H1 (cell line): ENCODE results near the gene PNPLA8. TPM values are rescaled to one million over a fixed set of nuclear protein-coding genes. Genes with fewer than 3 reads are reported as not detected.

Source experiments
- CTCF ChIA-PET: fragments of 300-600 bp; sonication (Branson Sonifier 250); formaldehyde crosslinking; loops from one replicate; lab custom pipeline; 2021; ENCODE audit not compliant: partially characterized antibody; lab: Charles Lee
- POLR2A ChIA-PET: fragments of 300-600 bp; sonication (Branson Sonifier 250); formaldehyde crosslinking; loops from one replicate; lab custom pipeline; 2021; ENCODE audit warnings: inconsistent platforms; ENCODE audit not compliant: partially characterized antibody; lab: Charles Lee
- DNase-seq, 2 experiments: peaks; one replicate each; pipeline versions ENCODE4 v3.0.0 to v3.0.0-alpha.2; 2010 to 2022; ENCODE audit warnings: low spot score in 2 of 2, low read depth in 1 of 2, mixed read lengths in 1 of 2
- FAIRE-seq: peaks from 2 replicates; lab custom pipeline; 2011; peaks lifted over from hg19 to GRCh38; lab: Jason Lieb, UNC
- H2AFZ ChIP-seq: 2 replicates; pipeline ENCODE4 v1.8.1; 2012; ENCODE audit warnings: low read length, inconsistent platforms
- H2AK5ac ChIP-seq: 2 replicates; pipeline ENCODE4 v1.6.1; 2013; ENCODE audit warnings: low read depth, low read length
- H2BK120ac ChIP-seq: replicated peaks from 2 replicates; pipeline ENCODE3; 2013; ENCODE audit warnings: low read depth, low read length, inconsistent platforms
- H2BK12ac ChIP-seq: 2 replicates; pipeline ENCODE4 v1.6.1; 2013; ENCODE audit warnings: low read depth, low read length
- H2BK15ac ChIP-seq: 2 replicates; pipeline ENCODE4 v1.6.1; 2013; ENCODE audit warnings: low read length
- H2BK20ac ChIP-seq: 2 replicates; pipeline ENCODE4 v1.6.1; 2013; ENCODE audit warnings: low read length
- H2BK5ac ChIP-seq: 2 replicates; pipeline ENCODE4 v1.6.1; 2013; ENCODE audit warnings: low read depth, low read length
- H3K14ac ChIP-seq: 2 replicates; pipeline ENCODE4 v1.6.1; 2013; ENCODE audit warnings: inconsistent platforms; ENCODE audit not compliant: insufficient read length
- H3K18ac ChIP-seq: 2 replicates; pipeline ENCODE4 v1.6.1; 2013; ENCODE audit warnings: low read length; ENCODE audit errors: extremely low read depth
- H3K23ac ChIP-seq: 2 replicates; pipeline ENCODE4 v1.6.1; 2013; ENCODE audit warnings: inconsistent platforms; ENCODE audit not compliant: insufficient read length
- H3K23me2 ChIP-seq: 2 replicates; pipeline ENCODE4 v1.6.1; 2013; ENCODE audit warnings: low read depth, low read length
- H3K27ac ChIP-seq: 2 replicates; pipeline ENCODE4 v1.6.1; 2011; ENCODE audit warnings: low read depth, low read length, inconsistent platforms
- H3K27me3 ChIP-seq, 4 experiments: replicated peaks in 1 of 4; 1 replicate in 1 of 4; 2 replicates in 3 of 4; pipeline versions ENCODE4 v1.6.1 to v1.8.1; 2011 to 2013; ENCODE audit warnings: low read length in 3 of 4, mild to moderate bottlenecking in 3 of 4, inconsistent platforms in 2 of 4, mixed read lengths in 2 of 4, moderate library complexity in 1 of 4; ENCODE audit not compliant: control insufficient read depth in 3 of 4, insufficient read depth in 3 of 4; ENCODE audit errors: extremely low read depth in 1 of 4
- H3K36me3 ChIP-seq, 4 experiments: 2 replicates each; pipeline versions ENCODE4 v1.6.1 to v1.8.1; 2011 to 2013; ENCODE audit warnings: mild to moderate bottlenecking in 4 of 4, low read length in 3 of 4, moderate library complexity in 2 of 4, control low read depth in 1 of 4, inconsistent platforms in 1 of 4; ENCODE audit not compliant: insufficient read depth in 4 of 4, control insufficient read depth in 2 of 4
- H3K4ac ChIP-seq: replicated peaks from 2 replicates; pipeline ENCODE3; 2013; ENCODE audit warnings: low read length, low read depth, mixed read lengths, inconsistent platforms; ENCODE audit not compliant: insufficient read length
- H3K4me1 ChIP-seq, 4 experiments: replicated peaks in 1 of 4; 1 replicate in 1 of 4; 2 replicates in 3 of 4; pipeline versions ENCODE4 v1.6.1 to v1.8.1; 2011 to 2013; ENCODE audit warnings: low read length in 3 of 4, inconsistent platforms in 2 of 4, mixed read lengths in 1 of 4; ENCODE audit not compliant: insufficient read depth in 4 of 4, control insufficient read depth in 3 of 4
- H3K4me2 ChIP-seq, 2 experiments: 2 replicates each; pipeline versions ENCODE4 v1.6.1 to v1.8.1; 2011 to 2013; ENCODE audit warnings: low read depth in 2 of 2, low read length in 2 of 2, control low read depth in 1 of 2, inconsistent platforms in 1 of 2, mild to moderate bottlenecking in 1 of 2; ENCODE audit not compliant: insufficient read depth in 1 of 2
- H3K4me3 ChIP-seq, 4 experiments: fragments of 200-600, 300-600 bp in 1 of 4; sonication (generic), shearing (Covaris generic), sonication (Bioruptor Twin) in 1 of 4; 2 replicates each; pipeline versions ENCODE4 v1.5.1 to v1.8.1; 2011 to 2016; ENCODE audit warnings: low read length in 4 of 4, low read depth in 3 of 4, control low read depth in 2 of 4, inconsistent platforms in 2 of 4, mild to moderate bottlenecking in 2 of 4, mixed read lengths in 1 of 4, moderate library complexity in 1 of 4; ENCODE audit not compliant: insufficient read depth in 2 of 4; ENCODE audit errors: extremely low read depth in 1 of 4
- H3K56ac ChIP-seq: replicated peaks from 2 replicates; pipeline ENCODE3; 2013; ENCODE audit warnings: low read depth, mild to moderate bottlenecking, mixed read lengths, low read length, inconsistent platforms; ENCODE audit not compliant: insufficient read length
- H3K79me1 ChIP-seq: 2 replicates; pipeline ENCODE4 v1.6.1; 2013; ENCODE audit warnings: low read depth, low read length, control low read depth
- H3K79me2 ChIP-seq, 2 experiments: 2 replicates each; pipeline versions ENCODE4 v1.6.1 to v1.8.1; 2012 to 2013; ENCODE audit warnings: low read length in 2 of 2, mild to moderate bottlenecking in 2 of 2, inconsistent platforms in 1 of 2; ENCODE audit not compliant: insufficient read depth in 2 of 2, control insufficient read depth in 1 of 2
- H3K9ac ChIP-seq, 4 experiments: replicated peaks in 1 of 4; 1 replicate in 1 of 4; 2 replicates in 3 of 4; pipeline versions ENCODE4 v1.6.1 to v1.8.1; 2011 to 2013; ENCODE audit warnings: low read depth in 3 of 4, low read length in 3 of 4, control low read depth in 2 of 4, mild to moderate bottlenecking in 2 of 4, moderate library complexity in 2 of 4, inconsistent platforms in 1 of 4; ENCODE audit errors: extremely low read depth in 1 of 4
- H3K9me3 ChIP-seq, 2 experiments: 2 replicates each; pipeline versions ENCODE4 v1.6.1 to v1.8.1; 2012 to 2013; ENCODE audit warnings: mild to moderate bottlenecking in 2 of 2, moderate library complexity in 2 of 2, control low read depth in 1 of 2, inconsistent platforms in 1 of 2, low read depth in 1 of 2, low read length in 1 of 2, mixed read lengths in 1 of 2; ENCODE audit not compliant: insufficient read depth in 2 of 2
- H4K20me1 ChIP-seq, 2 experiments: replicated peaks in 1 of 2; 2 replicates each; pipeline versions ENCODE3 to v1.8.1; 2011 to 2013; ENCODE audit warnings: inconsistent platforms in 2 of 2, low read length in 2 of 2, mild to moderate bottlenecking in 1 of 2; ENCODE audit not compliant: insufficient read depth in 2 of 2, control insufficient read depth in 1 of 2
- H4K5ac ChIP-seq: 2 replicates; pipeline ENCODE4 v1.6.1; 2013; ENCODE audit warnings: low read length, low read depth, mixed read lengths, inconsistent platforms; ENCODE audit not compliant: insufficient read length
- H4K8ac ChIP-seq: 2 replicates; pipeline ENCODE4 v1.8.0; 2013; ENCODE audit warnings: mild to moderate bottlenecking, moderate library complexity, low read length, inconsistent platforms; ENCODE audit not compliant: insufficient read depth; ENCODE audit errors: extremely low read depth
- H4K91ac ChIP-seq: replicated peaks from 2 replicates; pipeline ENCODE3; 2013; ENCODE audit warnings: low read length, mixed read lengths, inconsistent platforms; ENCODE audit not compliant: insufficient read length
- ASH2L ChIP-seq: fragments of 200-600, 300-600 bp; sonication (generic); IDR thresholded peaks from one replicate; pipeline ENCODE4 v1.7.1; 2017; ENCODE audit warnings: low read length
- BCL11A ChIP-seq, 2 experiments: IDR thresholded peaks; one replicate each; pipeline ENCODE4 v1.6.1; 2011; ENCODE audit warnings: low read depth in 2 of 2, low read length in 2 of 2, mild to moderate bottlenecking in 2 of 2
- BRCA1 ChIP-seq: IDR thresholded peaks from 2 replicates; pipeline ENCODE4 v1.6.1; 2012; ENCODE audit warnings: low read depth, low read length, improper control_type of control experiment
- CBX8 ChIP-seq: fragments of 300-800, 300-1000 bp; sonication (generic); IDR thresholded peaks from 2 replicates; pipeline ENCODE4 v1.7.1; 2016; ENCODE audit warnings: low read depth, low read length, borderline replicate concordance
- CREB1 ChIP-seq: IDR thresholded peaks from 2 replicates; pipeline ENCODE4 v1.6.1; 2012; ENCODE audit warnings: inconsistent platforms
- EZH2 ChIP-seq: fragments of 200-600 bp; sonication (generic); IDR thresholded peaks from 2 replicates; pipeline ENCODE4 v1.7.1; 2012; ENCODE audit warnings: low read depth, mild to moderate bottlenecking, moderate library complexity, low read length, inconsistent platforms; ENCODE audit not compliant: severe bottlenecking
- GABPA ChIP-seq: IDR thresholded peaks from 2 replicates; pipeline ENCODE4 v1.6.1; 2011; ENCODE audit warnings: mild to moderate bottlenecking, low read length, moderate library complexity, borderline replicate concordance; ENCODE audit not compliant: insufficient read depth
- JUN ChIP-seq: IDR thresholded peaks from 2 replicates; pipeline ENCODE4 v1.6.1; 2011; ENCODE audit warnings: low read depth, mild to moderate bottlenecking, improper control_type of control experiment, low read length
- JUND ChIP-seq: IDR thresholded peaks from 2 replicates; pipeline ENCODE4 v1.6.1; 2011; ENCODE audit warnings: mild to moderate bottlenecking, improper control_type of control experiment, low read length
- KDM1A ChIP-seq: fragments of 200-600, 300-600 bp; sonication (generic); IDR thresholded peaks from 2 replicates; pipeline ENCODE4 v1.7.1; 2016; ENCODE audit warnings: mild to moderate bottlenecking, low read length, borderline replicate concordance
- MAFK ChIP-seq: IDR thresholded peaks from 2 replicates; pipeline ENCODE4 v1.6.1; 2012; ENCODE audit warnings: low read depth, mild to moderate bottlenecking, improper control_type of control experiment, low read length
- NANOG ChIP-seq: IDR thresholded peaks from 2 replicates; pipeline ENCODE4 v1.6.1; 2011; ENCODE audit warnings: low read length, low read depth, mild to moderate bottlenecking, inconsistent platforms; ENCODE audit not compliant: insufficient read depth, poor library complexity, severe bottlenecking
- PHF8 ChIP-seq: fragments of 200-600 bp; sonication (generic); conservative IDR thresholded peaks from 2 replicates; pipeline ENCODE4 v1.7.1; 2012; ENCODE audit warnings: low read depth, mild to moderate bottlenecking, inconsistent platforms, low read length, moderate library complexity
- POLR2AphosphoS5 ChIP-seq: IDR thresholded peaks from 2 replicates; pipeline ENCODE4 v1.6.1; 2011; ENCODE audit warnings: low read depth, low read length
- RXRA ChIP-seq: IDR thresholded peaks from 2 replicates; pipeline ENCODE4 v1.6.1; 2011; ENCODE audit warnings: low read depth, mild to moderate bottlenecking, low read length, moderate library complexity; ENCODE audit not compliant: insufficient read depth
- TAF1 ChIP-seq: IDR thresholded peaks from 2 replicates; pipeline ENCODE4 v1.6.1; 2011; ENCODE audit warnings: mild to moderate bottlenecking, low read depth, low read length
- WGBS, 2 experiments: shearing (Covaris generic) in 1 of 2; methylation state at CpG; one replicate each; pipeline versions ENCODE4 v1.1.6 to v1.1.7; 2013 to 2015; ENCODE audit warnings: low lambda C conversion rate in 2 of 2, mixed read lengths in 2 of 2, inconsistent platforms in 1 of 2, low coverage in 1 of 2, missing lambda C conversion rate in 1 of 2; ENCODE audit not compliant: insufficient replicate concordance in 2 of 2, insufficient coverage in 1 of 2, insufficient read length in 1 of 2; ENCODE audit errors: extremely low coverage in 1 of 2, missing lambda C conversion rate in 1 of 2; 5-methylcytosine and 5-hydroxymethylcytosine counted together
- polyA plus RNA-seq, 7 experiments: library from polyadenylated mRNA; depleted of rRNA in 3 of 7; stranded (reverse) in 5 of 7; unstranded in 2 of 7; fragments of >200 nt in 5 of 7; fragments of 200-250 nt in 2 of 7; gene quantifications; 1 replicate in 5 of 7; 2 replicates in 1 of 7; 4 replicates in 1 of 7; pipeline versions ENCODE4 v1.2.1 to v1.2.3, GENCODE V29; 2011 to 2013; ENCODE audit warnings: missing spikeins in 2 of 7, mixed read lengths in 2 of 7
- total RNA-seq: library from RNA; stranded (reverse); fragmentation: NEBNext Ultra II Directional; extraction: Animal tissue kit (Norgen Biotek cat#: 25700); gene quantifications from 2 replicates; pipeline ENCODE4 v1.2.1, GENCODE V29; 2021

The PNPLA8 gene
- total and polyA plus RNA-seq, 2 of the 8 experiments (the other 6 are each of a cell fraction or from before 2014, with no cell fraction given) = 3.8 to 11.2 TPM

DNA sequence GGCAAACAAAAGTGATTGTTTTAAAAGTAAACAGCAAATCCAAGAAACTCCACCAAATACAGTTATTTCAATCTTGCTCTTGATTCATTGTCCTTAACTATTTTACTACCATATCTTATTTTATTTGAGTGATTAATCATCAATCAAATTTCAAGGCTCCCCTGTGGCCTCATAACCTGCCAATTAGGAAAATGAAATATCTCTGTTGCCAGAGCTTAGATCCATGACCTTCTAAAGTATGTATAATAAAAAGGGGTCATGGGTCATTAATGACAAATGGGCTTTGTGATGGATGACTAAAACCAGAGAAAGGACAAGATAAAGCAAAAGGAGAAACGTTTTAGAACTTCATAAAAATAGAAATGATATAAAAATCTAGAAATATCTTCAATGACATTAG, 98.2 kb downstream of the PNPLA8 start:
- POLR2A ChIA-PET = no interaction called here
- Histone ChIP-seq H4K5ac (no peak overlapping the region), H3K14ac (no peak overlapping the region), H2BK120ac (no peak overlapping the region), H3K79me2 (no peaks in the 10 kb centered on the region), H4K8ac (no peak overlapping the region), H2AK5ac (no peak overlapping the region), H3K27ac (no peak overlapping the region), H3K23ac (no peak overlapping the region), H3K4me2 (no peak overlapping the region), H3K9ac (no peak overlapping the region), H3K23me2 (no peaks in the 10 kb centered on the region; the same call in 1 of the 2 replicates), H3K9me3 (no peaks in the 10 kb centered on the region), H3K4me1 (no peaks in the 10 kb centered on the region), H2BK20ac (no peak overlapping the region), H3K4ac (no peak overlapping the region), H3K36me3 (no peaks in the 10 kb centered on the region), H3K56ac (no peak overlapping the region), H4K91ac (no peak overlapping the region), H3K18ac (no peak overlapping the region), H3K27me3 (no peaks in the 10 kb centered on the region), H2BK12ac (no peak overlapping the region), H3K79me1 (no peaks in the 10 kb centered on the region), H3K4me3 (no peak overlapping the region), H2BK15ac (no peak overlapping the region), H2AFZ (no peak overlapping the region), H4K20me1 (no peaks in the 10 kb centered on the region), H2BK5ac (no peak overlapping the region)
- FAIRE-seq (no peak), DNase-seq (no peak)
- CTCF ChIA-PET = no interaction called here
- 78% methylated on average over 1 of the region's 1 CpG; no CpG with 5 or more reads in 1 of the 2 experiments for WGBS, 2 experiments
- TF ChIP-seq KDM1A (no peak), GABPA (no peak), BRCA1 (no peak), JUN (no peak), MAFK (no peak), POLR2AphosphoS5 (no peak), BCL11A (IDR thresholded peaks at IDR 0.05; ENCODE audit: low read depth in 2 of 2, low read length in 2 of 2) (no peak), TAF1 (no peak), CBX8 (no peak), PHF8 (no peak), RXRA (no peak), NANOG (no peak), ASH2L (no peak), EZH2 (no peak), CREB1 (no peak), JUND (no peak)
